ENCODE data around the gene DMAC1. TPM values are rescaled to one million over a fixed set of nuclear protein-coding genes. Genes with fewer than 3 reads are reported as not detected.

The DMAC1 gene
- total RNA-seq, 1 experiment from 2014 or later: 43.3 TPM

GRCh38 chr9:7785813-7786212 lies 13.8 kb downstream of the DMAC1 start:
- no peaks in the 10 kb centered on the region for H3F3A ChIP-seq (ENCODE audit: insufficient read depth, low read depth)
- intact Hi-C loops (cut with micrococcal nuclease; ENCODE audit: unreplicated experiment): no loop called here
- no TSS peak for BruUV-seq (replicated peaks)

GRCh38 chr9:7784472-7784871 lies 15.1 kb downstream of the DMAC1 start:
- Histone ChIP-seq H3K9me2 (ENCODE audit: insufficient read depth) (no peaks in the 10 kb centered on the region), H3K79me2 (ENCODE audit: low read depth) (no peaks in the 10 kb centered on the region), H3F3A (ENCODE audit: insufficient read depth, low read depth) (no peaks in the 10 kb centered on the region), H3K4me3 (no peak overlapping the region), H3K27me3 (ENCODE audit: insufficient read depth, low read depth) (no peaks in the 10 kb centered on the region), H3K4me2 (no peak overlapping the region), H3K36me3 (ENCODE audit: low read depth) (no peaks in the 10 kb centered on the region), H2AFZ (no peak overlapping the region), H3K4me1 (replicated peaks; ENCODE audit: insufficient read depth) (no peaks in the 10 kb centered on the region), H4K20me1 (ENCODE audit: insufficient read depth) (no peaks in the 10 kb centered on the region), H3K27ac (no peak overlapping the region), H3K9me3 (ENCODE audit: insufficient read depth, low read depth) (no peaks in the 10 kb centered on the region)
- TF ChIP-seq EZH2 (IDR thresholded peaks at IDR 0.05; ENCODE audit: low read depth) (no peak), CTCF (conservative IDR thresholded peaks at IDR 0.05) (no peak)
- ChIA-PET POLR2A (ENCODE audit: unreplicated experiment) (interaction anchor here (0.6 kb wide), 1 partner anchor 9 kb away, joined by 3 read pairs; no protein-coding TSS in a partner anchor), CTCF (no interaction called here)
- intact Hi-C loops (cut with micrococcal nuclease; ENCODE audit: unreplicated experiment): no loop called here
- no TSS peak for BruUV-seq (replicated peaks)
- no peak for DNase-seq

More at GRCh38 chr9:7785813-7786212, 13.8 kb downstream of the DMAC1 start:
- Histone ChIP-seq H3K27me3 (ENCODE audit: insufficient read depth, low read depth) (no peaks in the 10 kb centered on the region), H3K9me3 (ENCODE audit: insufficient read depth, low read depth) (no peaks in the 10 kb centered on the region), H3K4me3 (no peak overlapping the region), H2AFZ (no peak overlapping the region), H3K9me2 (ENCODE audit: insufficient read depth) (no peaks in the 10 kb centered on the region), H3K4me1 (replicated peaks; ENCODE audit: insufficient read depth) (no peaks in the 10 kb centered on the region), H3K27ac (no peak overlapping the region), H3K4me2 (no peak overlapping the region), H4K20me1 (ENCODE audit: insufficient read depth) (no peaks in the 10 kb centered on the region), H3K79me2 (ENCODE audit: low read depth) (no peaks in the 10 kb centered on the region), H3K36me3 (ENCODE audit: low read depth) (no peaks in the 10 kb centered on the region)
- DNase-seq: no peak
- CTCF ChIA-PET: no interaction called here
- TF ChIP-seq EZH2 (IDR thresholded peaks at IDR 0.05; ENCODE audit: low read depth): no peak
- no peak for TF ChIP-seq CTCF (conservative IDR thresholded peaks at IDR 0.05)
- POLR2A ChIA-PET (ENCODE audit: unreplicated experiment): no interaction called here

- intact Hi-C loops (cut with micrococcal nuclease; ENCODE audit: unreplicated experiment): no loop called here
- BruUV-seq (replicated peaks): no TSS peak
- CTCF ChIA-PET: no interaction called here
Measured at GRCh38 chr9:7783635-7784063, 15.9 kb downstream of the DMAC1 start.

More at GRCh38 chr9:7783635-7784063, 15.9 kb downstream of the DMAC1 start:
- Histone ChIP-seq H3K36me3 (ENCODE audit: low read depth) (no peaks in the 10 kb centered on the region), H3K4me3 (no peak overlapping the region), H3K79me2 (ENCODE audit: low read depth) (no peaks in the 10 kb centered on the region), H3F3A (ENCODE audit: insufficient read depth, low read depth) (no peaks in the 10 kb centered on the region), H4K20me1 (ENCODE audit: insufficient read depth) (no peaks in the 10 kb centered on the region), H2AFZ (no peak overlapping the region), H3K9me3 (ENCODE audit: insufficient read depth, low read depth) (no peaks in the 10 kb centered on the region), H3K27me3 (ENCODE audit: insufficient read depth, low read depth) (no peaks in the 10 kb centered on the region), H3K4me2 (no peak overlapping the region), H3K27ac (no peak overlapping the region), H3K4me1 (replicated peaks; ENCODE audit: insufficient read depth) (no peaks in the 10 kb centered on the region), H3K9me2 (ENCODE audit: insufficient read depth) (no peaks in the 10 kb centered on the region)
- DNase-seq: no peak
- TF ChIP-seq EZH2 (IDR thresholded peaks at IDR 0.05; ENCODE audit: low read depth) (no peak), CTCF (conservative IDR thresholded peaks at IDR 0.05) (no peak)
- POLR2A ChIA-PET (ENCODE audit: unreplicated experiment): no interaction called here
